Thymus (tissue), 11 donors: ENCODE measurements around the gene HOXB1. TPM values are rescaled to one million over a fixed set of nuclear protein-coding genes. Genes with fewer than 3 reads are reported as not detected.
A peak's percentile ranks its signal among the peaks of the same experiment; 100 is the strongest.

ENCODE experiments used
- DNase-seq, 9 donors: peaks; one replicate each; pipeline ENCODE4 v3.0.0-alpha.2; 2013; ENCODE audit warnings: low spot score in 9 of 9, low read depth in 6 of 9, missing footprints in 1 of 9
- H3K27ac ChIP-seq, 2 donors: one replicate each; pipeline ENCODE4 v1.5.1; 2013; ENCODE audit warnings: control low read depth in 1 of 2, low read depth in 1 of 2, low read length in 1 of 2, mild to moderate bottlenecking in 1 of 2, moderate library complexity in 1 of 2
- H3K27me3 ChIP-seq, 2 donors: one replicate each; pipeline ENCODE4 v1.5.1; 2013; ENCODE audit warnings: low read length in 1 of 2; ENCODE audit not compliant: control insufficient read depth in 2 of 2, insufficient read depth in 1 of 2
- H3K36me3 ChIP-seq, 2 donors: one replicate each; pipeline ENCODE4 v1.5.1; 2013; ENCODE audit warnings: low read length in 1 of 2, mild to moderate bottlenecking in 1 of 2, moderate library complexity in 1 of 2; ENCODE audit not compliant: control insufficient read depth in 2 of 2, insufficient read depth in 2 of 2
- H3K4me1 ChIP-seq, 2 donors: one replicate each; pipeline ENCODE4 v1.5.1; 2013; ENCODE audit warnings: low read length in 2 of 2; ENCODE audit not compliant: control insufficient read depth in 2 of 2, insufficient read depth in 2 of 2
- H3K4me3 ChIP-seq, 2 donors: one replicate each; pipeline ENCODE4 v1.5.1; 2013; ENCODE audit warnings: low read length in 2 of 2, control low read depth in 1 of 2, mild to moderate bottlenecking in 1 of 2
- H3K9me3 ChIP-seq, 2 donors: one replicate each; pipeline ENCODE4 v1.5.1; 2013; ENCODE audit warnings: low read length in 1 of 2, mild to moderate bottlenecking in 1 of 2; ENCODE audit not compliant: control insufficient read depth in 2 of 2, insufficient read depth in 1 of 2
- WGBS: extraction: QIAGEN DNeasy Blood & Tissue Kit; methylation state at CpG from one replicate; pipeline ENCODE4 v1.1.7; 2013; 5-methylcytosine and 5-hydroxymethylcytosine counted together
- polyA plus RNA-seq: library from polyadenylated mRNA; stranded (reverse); fragments of 200-250 nt; gene quantifications from one replicate; pipeline ENCODE4 v1.2.3, GENCODE V29; 2013
- total RNA-seq: library from RNA; stranded (reverse); fragments of 120-200 nt; gene quantifications from one replicate; pipeline ENCODE4 v1.2.4, GENCODE V29; 2013
- donor health status: healthy.

HOXB1 gene
- total and polyA plus RNA-seq, 2 donors, result 0.11 TPM; not detected in 1

GRCh38 chr17:48551596-48552465, 21.0 kb upstream of the HOXB1 start:
- Histone ChIP-seq H3K9me3 (no peaks in the 10 kb centered on the region), H3K27me3 (peaks cover 14 to 44% of the 10 kb centered on the region in 2 donors), H3K4me1 (peaks cover 3 to 30% of the 10 kb centered on the region in 2 donors), H3K4me3 (no peak overlapping the region), H3K36me3 (peaks cover 0 to 4% of the 10 kb centered on the region in 2 donors), H3K27ac (no peak overlapping the region)
- no peak for DNase-seq
- 94% methylated on average over 47 of the region's 47 CpGs for WGBS

GRCh38 chr17:48551214-48551555, 20.4 kb upstream of the HOXB1 start:
- H3K4me3 ChIP-seq, result no peak overlapping the region
- 96% methylated on average over 19 of the region's 19 CpGs for WGBS
- peaks cover 5 to 36% of the 10 kb centered on the region in 2 donors for H3K4me1 ChIP-seq
- no peak for DNase-seq
- H3K9me3 ChIP-seq, result no peaks in the 10 kb centered on the region
- H3K27ac ChIP-seq, result no peak overlapping the region
- H3K36me3 ChIP-seq, result peaks cover 0 to 4% of the 10 kb centered on the region in 2 donors
- peaks cover 12 to 44% of the 10 kb centered on the region in 2 donors for H3K27me3 ChIP-seq

GRCh38 chr17:48550502-48551213, 19.8 kb upstream of the HOXB1 start:
- Histone ChIP-seq H3K36me3 (peaks cover 0 to 4% of the 10 kb centered on the region in 2 donors), H3K27ac (no peak overlapping the region), H3K27me3 (peaks cover 11 to 39% of the 10 kb centered on the region in 2 donors), H3K4me3 (no peak overlapping the region), H3K9me3 (no peaks in the 10 kb centered on the region), H3K4me1 (peaks cover 5 to 36% of the 10 kb centered on the region in 2 donors)
- no peak for DNase-seq
- 93% methylated on average over 70 of the region's 70 CpGs for WGBS

- WGBS, result 96% methylated on average over 18 of the region's 18 CpGs
- H3K4me1 ChIP-seq, result peaks cover 6 to 41% of the 10 kb centered on the region in 2 donors
- H3K4me3 ChIP-seq, result no peak overlapping the region
- no peaks in the 10 kb centered on the region for H3K9me3 ChIP-seq
- H3K36me3 ChIP-seq, result peaks cover 0 to 4% of the 10 kb centered on the region in 2 donors
- peaks cover 11 to 38% of the 10 kb centered on the region in 2 donors for H3K27me3 ChIP-seq
- H3K27ac ChIP-seq, result no peak overlapping the region
- no peak for DNase-seq
Measured at GRCh38 chr17:48549914-48550501, 19.2 kb upstream of the HOXB1 start.

GRCh38 chr17:48549281-48549630, 18.4 kb upstream of the HOXB1 start:
- peaks cover 0 to 4% of the 10 kb centered on the region in 2 donors for H3K36me3 ChIP-seq
- H3K27me3 ChIP-seq, result peaks cover 13 to 38% of the 10 kb centered on the region in 2 donors
- H3K4me1 ChIP-seq, result peaks cover 9 to 45% of the 10 kb centered on the region in 2 donors
- no peak for DNase-seq
- WGBS, result 91% methylated on average over 3 of the region's 3 CpGs
- no peak overlapping the region for H3K4me3 ChIP-seq
- H3K9me3 ChIP-seq, result no peaks in the 10 kb centered on the region
- H3K27ac ChIP-seq, result no peak overlapping the region

- WGBS, result 59% methylated on average over 6 of the region's 6 CpGs
- Histone ChIP-seq H3K27me3 (peaks cover 13 to 39% of the 10 kb centered on the region in 2 donors), H3K4me3 (peak overlapping the region; percentile 11 to 31)
Measured at GRCh38 chr17:48548523-48549280, 17.9 kb upstream of the HOXB1 start.

GRCh38 chr17:48547808-48548522, 17.2 kb upstream of the HOXB1 start:
- no peaks in the 10 kb centered on the region for H3K9me3 ChIP-seq
- H3K4me3 ChIP-seq, result peak overlapping the region; percentile 11 to 31
- DNase-seq, result peak in 4 of 9 donors; percentile 29 to 81 (median 54)

More at GRCh38 chr17:48548523-48549280, 17.9 kb upstream of the HOXB1 start:
- H3K27ac ChIP-seq, result peak overlapping the region; percentile 31 to 79
- H3K36me3 ChIP-seq, result peaks cover 0 to 4% of the 10 kb centered on the region in 2 donors
- DNase-seq, result peak in 1 of 9 donors; percentile 18
- no peaks in the 10 kb centered on the region for H3K9me3 ChIP-seq
- peaks cover 9 to 49% of the 10 kb centered on the region in 2 donors for H3K4me1 ChIP-seq

More at GRCh38 chr17:48547808-48548522, 17.2 kb upstream of the HOXB1 start:
- WGBS, result 41% methylated on average over 24 of the region's 24 CpGs
- Histone ChIP-seq H3K36me3 (peaks cover 0 to 4% of the 10 kb centered on the region in 2 donors), H3K27ac (peak overlapping the region; percentile 31 to 79), H3K4me1 (peaks cover 9 to 53% of the 10 kb centered on the region in 2 donors), H3K27me3 (peaks cover 19 to 43% of the 10 kb centered on the region in 2 donors)
